ENCODE measurements around the gene CORO7.

The CORO7 gene

GRCh38 chr16:4383591-4384444 lies 32.6 kb downstream of the CORO7 start:
- DNase-seq: peak; percentile 23

- DNase-seq: peak; percentile 29
Measured at GRCh38 chr16:4382795-4383357, 33.5 kb downstream of the CORO7 start.

- DNase-seq: peak; percentile 19
Measured at GRCh38 chr16:4381935-4382794, 34.2 kb downstream of the CORO7 start.

GRCh38 chr16:4381072-4381934 lies 35.1 kb downstream of the CORO7 start:
- DNase-seq: peak; percentile 57

GRCh38 chr16:4380119-4381063 lies 36.0 kb downstream of the CORO7 start:
- DNase-seq: peak; percentile 89

GRCh38 chr16:4378999-4379690 lies 37.3 kb downstream of the CORO7 start:
- DNase-seq: peak; percentile 30

- DNase-seq: peak; percentile 57
Measured at GRCh38 chr16:4378161-4378666, 38.2 kb downstream of the CORO7 start.

- DNase-seq: peak; percentile 36
Measured at GRCh38 chr16:4377573-4378154, 38.7 kb downstream of the CORO7 start.

- DNase-seq: no peak
Measured at GRCh38 chr16:4376893-4377572, 39.4 kb downstream of the CORO7 start.

GRCh38 chr16:4376126-4376892 lies 40.1 kb downstream of the CORO7 start:
- peak; percentile 94 for DNase-seq

GRCh38 chr16:4375717-4376116 lies 40.7 kb downstream of the CORO7 start:
- no peak for DNase-seq

GRCh38 chr16:4373909-4374742 lies 42.3 kb downstream of the CORO7 start:
- DNase-seq: peak; percentile 91

- DNase-seq: peak; percentile 49
Measured at GRCh38 chr16:4373356-4373908, 43.0 kb downstream of the CORO7 start.

GRCh38 chr16:4372578-4373355 lies 43.6 kb downstream of the CORO7 start:
- peak; percentile 71 for DNase-seq

- no peak for DNase-seq
Measured at GRCh38 chr16:4372001-4372577, 44.3 kb downstream of the CORO7 start.
